Right forelimb (tissue), 1 donor: ENCODE results near the gene NCBP1.
"Not testable (repeated sequence)": the region's sequence is repeated elsewhere in the genome, so short reads cannot be mapped to it uniquely, and the experiment has no call there.

ENCODE experiments used
- DNase-seq: peaks from one replicate; pipeline ENCODE4 v3.0.0-alpha.2; 2018

NCBP1 gene

GRCh38 chr9:97632985-97633858 lies at the start of gene NCBP1, which contains the start of gene TSTD2:
Gene NCBP1, plus strand, starts transcription at chr9:97633821. Its CDS starts 61 bp downstream, at chr9:97633882.
Gene TSTD2, minus strand, starts transcription at chr9:97633368. Its CDS starts 5,806 bp downstream, at chr9:97627562.
- peak; percentile 98 for DNase-seq

GRCh38 chr9:97584778-97585177 lies 48.8 kb upstream of the NCBP1 start:
- not testable (repeated sequence) for DNase-seq

GRCh38 chr9:97586909-97587308 lies 46.7 kb upstream of the NCBP1 start:
- DNase-seq, result not testable (repeated sequence)

- DNase-seq, result no peak
Measured at GRCh38 chr9:97591535-97591934, 42.1 kb upstream of the NCBP1 start.

- no peak for DNase-seq
Measured at GRCh38 chr9:97592126-97592525, 41.5 kb upstream of the NCBP1 start.

GRCh38 chr9:97593960-97594359 lies 39.7 kb upstream of the NCBP1 start:
- no peak for DNase-seq

- DNase-seq, result no peak
Measured at GRCh38 chr9:97594381-97594921, 39.2 kb upstream of the NCBP1 start.

GRCh38 chr9:97596906-97597305 lies 36.7 kb upstream of the NCBP1 start:
- DNase-seq, result no peak

GRCh38 chr9:97598461-97599288 lies 34.9 kb upstream of the NCBP1 start:
- DNase-seq, result peak; percentile 73

GRCh38 chr9:97599314-97599846 lies 34.2 kb upstream of the NCBP1 start:
- DNase-seq, result no peak

- DNase-seq, result no peak
Measured at GRCh38 chr9:97600531-97601227, 32.9 kb upstream of the NCBP1 start.

GRCh38 chr9:97601228-97601898 lies 32.3 kb upstream of the NCBP1 start:
- no peak for DNase-seq

- no peak for DNase-seq
Measured at GRCh38 chr9:97602430-97602829, 31.2 kb upstream of the NCBP1 start.

- no peak for DNase-seq
Measured at GRCh38 chr9:97604901-97605645, 28.5 kb upstream of the NCBP1 start.

- no peak for DNase-seq
Measured at GRCh38 chr9:97615439-97616072, 18.1 kb upstream of the NCBP1 start.

GRCh38 chr9:97617939-97618416 lies 15.6 kb upstream of the NCBP1 start:
- no peak for DNase-seq

GRCh38 chr9:97620063-97620462 lies 13.6 kb upstream of the NCBP1 start:
- not testable (repeated sequence) for DNase-seq

GRCh38 chr9:97622483-97622882 lies 11.1 kb upstream of the NCBP1 start:
- not testable (repeated sequence) for DNase-seq

GRCh38 chr9:97623946-97624345 lies 9.7 kb upstream of the NCBP1 start:
- no peak for DNase-seq

GRCh38 chr9:97625620-97626019 lies 8.0 kb upstream of the NCBP1 start:
- DNase-seq, result no peak
